ENCODE results near the gene CFAP97D1. TPM values are rescaled to one million over a fixed set of nuclear protein-coding genes. Genes with fewer than 3 reads are reported as not detected.
A peak's percentile ranks its signal among the peaks of the same experiment; 100 is the strongest.

CFAP97D1 gene
- total and polyA plus RNA-seq, 10 of the 15 experiments (the other 5 are each of a cell fraction or from before 2014, with no cell fraction given) = 0.13 TPM; not detected in 9

DNA sequence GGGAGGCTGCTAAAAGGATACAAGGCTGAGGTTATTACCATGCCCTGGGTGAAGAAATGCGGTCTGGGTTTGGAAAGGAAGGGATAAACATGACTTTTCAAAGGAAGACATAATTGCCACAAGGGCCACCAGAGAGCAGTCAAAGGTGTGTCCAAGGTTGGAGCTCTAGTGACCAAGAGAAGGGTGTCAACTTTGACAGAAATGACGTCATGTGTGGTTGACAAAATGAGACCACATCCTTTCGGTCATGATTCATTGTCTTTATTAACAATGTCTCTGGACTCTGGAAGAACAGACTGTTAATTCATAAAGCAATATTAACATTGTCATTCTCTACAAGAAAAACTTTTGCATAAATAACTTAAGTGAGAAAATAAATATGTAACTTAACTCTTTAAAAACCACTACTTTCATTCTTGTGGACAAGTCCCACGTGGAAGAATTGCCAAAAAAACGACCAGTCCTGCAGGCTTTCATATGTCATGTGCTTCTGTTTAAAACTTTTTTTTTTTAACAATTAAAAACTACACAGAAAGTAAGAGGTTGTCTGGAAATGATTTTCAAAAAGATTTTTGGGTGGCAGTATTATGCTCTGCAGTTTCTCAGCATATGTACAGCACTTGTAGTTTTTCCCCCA, 26.6 kb upstream of the CFAP97D1 start (continued):
- TF ChIP-seq, protein P1, sequence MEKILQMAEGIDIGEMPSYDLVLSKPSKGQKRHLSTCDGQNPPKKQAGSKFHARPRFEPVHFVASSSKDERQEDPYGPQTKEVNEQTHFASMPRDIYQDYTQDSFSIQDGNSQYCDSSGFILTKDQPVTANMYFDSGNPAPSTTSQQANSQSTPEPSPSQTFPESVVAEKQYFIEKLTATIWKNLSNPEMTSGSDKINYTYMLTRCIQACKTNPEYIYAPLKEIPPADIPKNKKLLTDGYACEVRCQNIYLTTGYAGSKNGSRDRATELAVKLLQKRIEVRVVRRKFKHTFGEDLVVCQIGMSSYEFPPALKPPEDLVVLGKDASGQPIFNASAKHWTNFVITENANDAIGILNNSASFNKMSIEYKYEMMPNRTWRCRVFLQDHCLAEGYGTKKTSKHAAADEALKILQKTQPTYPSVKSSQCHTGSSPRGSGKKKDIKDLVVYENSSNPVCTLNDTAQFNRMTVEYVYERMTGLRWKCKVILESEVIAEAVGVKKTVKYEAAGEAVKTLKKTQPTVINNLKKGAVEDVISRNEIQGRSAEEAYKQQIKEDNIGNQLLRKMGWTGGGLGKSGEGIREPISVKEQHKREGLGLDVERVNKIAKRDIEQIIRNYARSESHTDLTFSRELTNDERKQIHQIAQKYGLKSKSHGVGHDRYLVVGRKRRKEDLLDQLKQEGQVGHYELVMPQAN (conservative IDR thresholded peaks at IDR 0.05) = no peak
- no peak for TF ChIP-seq SRF (IDR thresholded peaks at IDR 0.05; ENCODE audit: low read depth in 2 of 2, low read length in 2 of 2)
- TF ChIP-seq, protein P2, sequence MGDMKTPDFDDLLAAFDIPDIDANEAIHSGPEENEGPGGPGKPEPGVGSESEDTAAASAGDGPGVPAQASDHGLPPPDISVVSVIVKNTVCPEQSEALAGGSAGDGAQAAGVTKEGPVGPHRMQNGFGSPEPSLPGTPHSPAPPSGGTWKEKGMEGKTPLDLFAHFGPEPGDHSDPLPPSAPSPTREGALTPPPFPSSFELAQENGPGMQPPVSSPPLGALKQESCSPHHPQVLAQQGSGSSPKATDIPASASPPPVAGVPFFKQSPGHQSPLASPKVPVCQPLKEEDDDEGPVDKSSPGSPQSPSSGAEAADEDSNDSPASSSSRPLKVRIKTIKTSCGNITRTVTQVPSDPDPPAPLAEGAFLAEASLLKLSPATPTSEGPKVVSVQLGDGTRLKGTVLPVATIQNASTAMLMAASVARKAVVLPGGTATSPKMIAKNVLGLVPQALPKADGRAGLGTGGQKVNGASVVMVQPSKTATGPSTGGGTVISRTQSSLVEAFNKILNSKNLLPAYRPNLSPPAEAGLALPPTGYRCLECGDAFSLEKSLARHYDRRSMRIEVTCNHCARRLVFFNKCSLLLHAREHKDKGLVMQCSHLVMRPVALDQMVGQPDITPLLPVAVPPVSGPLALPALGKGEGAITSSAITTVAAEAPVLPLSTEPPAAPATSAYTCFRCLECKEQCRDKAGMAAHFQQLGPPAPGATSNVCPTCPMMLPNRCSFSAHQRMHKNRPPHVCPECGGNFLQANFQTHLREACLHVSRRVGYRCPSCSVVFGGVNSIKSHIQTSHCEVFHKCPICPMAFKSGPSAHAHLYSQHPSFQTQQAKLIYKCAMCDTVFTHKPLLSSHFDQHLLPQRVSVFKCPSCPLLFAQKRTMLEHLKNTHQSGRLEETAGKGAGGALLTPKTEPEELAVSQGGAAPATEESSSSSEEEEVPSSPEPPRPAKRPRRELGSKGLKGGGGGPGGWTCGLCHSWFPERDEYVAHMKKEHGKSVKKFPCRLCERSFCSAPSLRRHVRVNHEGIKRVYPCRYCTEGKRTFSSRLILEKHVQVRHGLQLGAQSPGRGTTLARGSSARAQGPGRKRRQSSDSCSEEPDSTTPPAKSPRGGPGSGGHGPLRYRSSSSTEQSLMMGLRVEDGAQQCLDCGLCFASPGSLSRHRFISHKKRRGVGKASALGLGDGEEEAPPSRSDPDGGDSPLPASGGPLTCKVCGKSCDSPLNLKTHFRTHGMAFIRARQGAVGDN (IDR thresholded peaks at IDR 0.05) = peak; percentile 12; the same call in 1 of the 2 replicates
- no peak for TF ChIP-seq SIX5 (IDR thresholded peaks at IDR 0.05; ENCODE audit: low read depth, low read length, severe bottlenecking)
- no peak for TF ChIP-seq NFYB (IDR thresholded peaks at IDR 0.05; ENCODE audit: insufficient read depth, low read depth, low read length)
- TF ChIP-seq POLR2AphosphoS2 (IDR thresholded peaks at IDR 0.05; ENCODE audit: low read depth, low read length) = no peak
- peak; percentile 100 for TF ChIP-seq ATF7 (IDR thresholded peaks at IDR 0.05; ENCODE audit: low read depth)
- TF ChIP-seq SP1 (IDR thresholded peaks at IDR 0.05; ENCODE audit: low read depth, low read length) = no peak
- TF ChIP-seq JUND (IDR thresholded peaks at IDR 0.05; ENCODE audit: low read depth, low read length) = peak; percentile 73
- TF ChIP-seq, protein P3, sequence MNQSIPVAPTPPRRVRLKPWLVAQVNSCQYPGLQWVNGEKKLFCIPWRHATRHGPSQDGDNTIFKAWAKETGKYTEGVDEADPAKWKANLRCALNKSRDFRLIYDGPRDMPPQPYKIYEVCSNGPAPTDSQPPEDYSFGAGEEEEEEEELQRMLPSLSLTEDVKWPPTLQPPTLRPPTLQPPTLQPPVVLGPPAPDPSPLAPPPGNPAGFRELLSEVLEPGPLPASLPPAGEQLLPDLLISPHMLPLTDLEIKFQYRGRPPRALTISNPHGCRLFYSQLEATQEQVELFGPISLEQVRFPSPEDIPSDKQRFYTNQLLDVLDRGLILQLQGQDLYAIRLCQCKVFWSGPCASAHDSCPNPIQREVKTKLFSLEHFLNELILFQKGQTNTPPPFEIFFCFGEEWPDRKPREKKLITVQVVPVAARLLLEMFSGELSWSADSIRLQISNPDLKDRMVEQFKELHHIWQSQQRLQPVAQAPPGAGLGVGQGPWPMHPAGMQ (IDR thresholded peaks at IDR 0.05; ENCODE audit: borderline replicate concordance) = no peak
- TF ChIP-seq RFX5 (IDR thresholded peaks at IDR 0.05; ENCODE audit: low read depth, low read length) = no peak
- TF ChIP-seq ZZZ3 (IDR thresholded peaks at IDR 0.05; ENCODE audit: control insufficient read depth, insufficient read length, low read depth) = no peak
- TF ChIP-seq, protein P4, sequence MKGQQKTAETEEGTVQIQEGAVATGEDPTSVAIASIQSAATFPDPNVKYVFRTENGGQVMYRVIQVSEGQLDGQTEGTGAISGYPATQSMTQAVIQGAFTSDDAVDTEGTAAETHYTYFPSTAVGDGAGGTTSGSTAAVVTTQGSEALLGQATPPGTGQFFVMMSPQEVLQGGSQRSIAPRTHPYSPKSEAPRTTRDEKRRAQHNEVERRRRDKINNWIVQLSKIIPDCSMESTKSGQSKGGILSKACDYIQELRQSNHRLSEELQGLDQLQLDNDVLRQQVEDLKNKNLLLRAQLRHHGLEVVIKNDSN (IDR thresholded peaks at IDR 0.05; ENCODE audit: borderline replicate concordance, extremely low read length, insufficient read depth, low read depth, low read length) = no peak
- TF ChIP-seq SUZ12 (IDR thresholded peaks at IDR 0.05; ENCODE audit: unreplicated experiment) = no peak
- TF ChIP-seq FOXK2 (IDR thresholded peaks at IDR 0.05) = no peak
- TF ChIP-seq, protein P5, sequence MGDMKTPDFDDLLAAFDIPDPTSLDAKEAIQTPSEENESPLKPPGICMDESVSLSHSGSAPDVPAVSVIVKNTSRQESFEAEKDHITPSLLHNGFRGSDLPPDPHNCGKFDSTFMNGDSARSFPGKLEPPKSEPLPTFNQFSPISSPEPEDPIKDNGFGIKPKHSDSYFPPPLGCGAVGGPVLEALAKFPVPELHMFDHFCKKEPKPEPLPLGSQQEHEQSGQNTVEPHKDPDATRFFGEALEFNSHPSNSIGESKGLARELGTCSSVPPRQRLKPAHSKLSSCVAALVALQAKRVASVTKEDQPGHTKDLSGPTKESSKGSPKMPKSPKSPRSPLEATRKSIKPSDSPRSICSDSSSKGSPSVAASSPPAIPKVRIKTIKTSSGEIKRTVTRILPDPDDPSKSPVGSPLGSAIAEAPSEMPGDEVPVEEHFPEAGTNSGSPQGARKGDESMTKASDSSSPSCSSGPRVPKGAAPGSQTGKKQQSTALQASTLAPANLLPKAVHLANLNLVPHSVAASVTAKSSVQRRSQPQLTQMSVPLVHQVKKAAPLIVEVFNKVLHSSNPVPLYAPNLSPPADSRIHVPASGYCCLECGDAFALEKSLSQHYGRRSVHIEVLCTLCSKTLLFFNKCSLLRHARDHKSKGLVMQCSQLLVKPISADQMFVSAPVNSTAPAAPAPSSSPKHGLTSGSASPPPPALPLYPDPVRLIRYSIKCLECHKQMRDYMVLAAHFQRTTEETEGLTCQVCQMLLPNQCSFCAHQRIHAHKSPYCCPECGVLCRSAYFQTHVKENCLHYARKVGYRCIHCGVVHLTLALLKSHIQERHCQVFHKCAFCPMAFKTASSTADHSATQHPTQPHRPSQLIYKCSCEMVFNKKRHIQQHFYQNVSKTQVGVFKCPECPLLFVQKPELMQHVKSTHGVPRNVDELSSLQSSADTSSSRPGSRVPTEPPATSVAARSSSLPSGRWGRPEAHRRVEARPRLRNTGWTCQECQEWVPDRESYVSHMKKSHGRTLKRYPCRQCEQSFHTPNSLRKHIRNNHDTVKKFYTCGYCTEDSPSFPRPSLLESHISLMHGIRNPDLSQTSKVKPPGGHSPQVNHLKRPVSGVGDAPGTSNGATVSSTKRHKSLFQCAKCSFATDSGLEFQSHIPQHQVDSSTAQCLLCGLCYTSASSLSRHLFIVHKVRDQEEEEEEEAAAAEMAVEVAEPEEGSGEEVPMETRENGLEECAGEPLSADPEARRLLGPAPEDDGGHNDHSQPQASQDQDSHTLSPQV (IDR thresholded peaks at IDR 0.05) = no peak
- no peak for TF ChIP-seq RB1 (IDR thresholded peaks at IDR 0.05; ENCODE audit: borderline replicate concordance)

Measured in GM12878 (cell line).